ENCODE measurements around the gene TRPC4.

TRPC4 gene

GRCh38 chr13:37775871-37776270, 93.7 kb downstream of the TRPC4 start:
- no peak for DNase-seq (ENCODE audit: extremely low spot score)
- POLR2A ChIA-PET: no interaction called here
- TF ChIP-seq CTCF (IDR thresholded peaks at IDR 0.05; ENCODE audit: control extremely low read depth, extremely low read depth, low read depth, missing control alignments): no peak
- CTCF ChIA-PET: interaction anchor here (1.2 kb wide), 1 partner anchor 14 kb away, joined by 3 read pairs; no protein-coding TSS in a partner anchor

GRCh38 chr13:37772644-37773043, 96.9 kb downstream of the TRPC4 start:
- DNase-seq (ENCODE audit: extremely low spot score): no peak
- ChIA-PET CTCF (interaction anchor here (0.8 kb wide), 1 partner anchor 10 kb away, joined by 4 read pairs; no protein-coding TSS in a partner anchor), POLR2A (no interaction called here)
- no peak for TF ChIP-seq CTCF (IDR thresholded peaks at IDR 0.05; ENCODE audit: control extremely low read depth, extremely low read depth, low read depth, missing control alignments)

GRCh38 chr13:37769545-37769944, 100.0 kb downstream of the TRPC4 start:
- CTCF ChIA-PET: interaction anchor here (0.7 to 1.8 kb wide), 3 partner anchors 9 to 813 kb away, joined by 3 read pairs; no protein-coding TSS in a partner anchor
- POLR2A ChIA-PET: no interaction called here
- DNase-seq (ENCODE audit: extremely low spot score): no peak
- no peak for TF ChIP-seq CTCF (IDR thresholded peaks at IDR 0.05; ENCODE audit: control extremely low read depth, extremely low read depth, low read depth, missing control alignments)

- no peak for TF ChIP-seq CTCF (IDR thresholded peaks at IDR 0.05; ENCODE audit: control extremely low read depth, extremely low read depth, low read depth, missing control alignments)
- DNase-seq (ENCODE audit: extremely low spot score): no peak
- ChIA-PET POLR2A (no interaction called here), CTCF (interaction anchor here (0.7 to 1.8 kb wide), 3 partner anchors 9 to 814 kb away, joined by 3 read pairs; no protein-coding TSS in a partner anchor)
Observed at GRCh38 chr13:37769078-37769477, 100.5 kb downstream of the TRPC4 start.

- no peak for TF ChIP-seq CTCF (IDR thresholded peaks at IDR 0.05; ENCODE audit: control extremely low read depth, extremely low read depth, low read depth, missing control alignments)
Observed at GRCh38 chr13:37766502-37766901, 103.1 kb downstream of the TRPC4 start.

GRCh38 chr13:37755349-37755748, 114.2 kb downstream of the TRPC4 start:
- ChIA-PET CTCF (interaction anchor here (1.5 kb wide), 1 partner anchor 12 kb away, joined by 3 read pairs; no protein-coding TSS in a partner anchor), POLR2A (no interaction called here)
- no peak for DNase-seq (ENCODE audit: extremely low spot score)
- TF ChIP-seq CTCF (IDR thresholded peaks at IDR 0.05; ENCODE audit: control extremely low read depth, extremely low read depth, low read depth, missing control alignments): no peak

More at GRCh38 chr13:37766502-37766901, 103.1 kb downstream of the TRPC4 start:
- DNase-seq (ENCODE audit: extremely low spot score): no peak
- POLR2A ChIA-PET: no interaction called here
- CTCF ChIA-PET: no interaction called here
